HG03521 (cell line): ENCODE results near the gene TRAT1.
"Not testable (repeated sequence)": the region's sequence is repeated elsewhere in the genome, so short reads cannot be mapped to it uniquely, and the experiment has no call there.

ENCODE experiments used
- ATAC-seq: cut with Tn5 transposase; IDR thresholded peaks from one replicate; pipeline ENCODE4 v1.9.1; 2021; ENCODE audit warnings: mild to moderate bottlenecking, moderate library complexity; ENCODE audit not compliant: unreplicated experiment

TRAT1 gene, protein sequence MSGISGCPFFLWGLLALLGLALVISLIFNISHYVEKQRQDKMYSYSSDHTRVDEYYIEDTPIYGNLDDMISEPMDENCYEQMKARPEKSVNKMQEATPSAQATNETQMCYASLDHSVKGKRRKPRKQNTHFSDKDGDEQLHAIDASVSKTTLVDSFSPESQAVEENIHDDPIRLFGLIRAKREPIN

DNA sequence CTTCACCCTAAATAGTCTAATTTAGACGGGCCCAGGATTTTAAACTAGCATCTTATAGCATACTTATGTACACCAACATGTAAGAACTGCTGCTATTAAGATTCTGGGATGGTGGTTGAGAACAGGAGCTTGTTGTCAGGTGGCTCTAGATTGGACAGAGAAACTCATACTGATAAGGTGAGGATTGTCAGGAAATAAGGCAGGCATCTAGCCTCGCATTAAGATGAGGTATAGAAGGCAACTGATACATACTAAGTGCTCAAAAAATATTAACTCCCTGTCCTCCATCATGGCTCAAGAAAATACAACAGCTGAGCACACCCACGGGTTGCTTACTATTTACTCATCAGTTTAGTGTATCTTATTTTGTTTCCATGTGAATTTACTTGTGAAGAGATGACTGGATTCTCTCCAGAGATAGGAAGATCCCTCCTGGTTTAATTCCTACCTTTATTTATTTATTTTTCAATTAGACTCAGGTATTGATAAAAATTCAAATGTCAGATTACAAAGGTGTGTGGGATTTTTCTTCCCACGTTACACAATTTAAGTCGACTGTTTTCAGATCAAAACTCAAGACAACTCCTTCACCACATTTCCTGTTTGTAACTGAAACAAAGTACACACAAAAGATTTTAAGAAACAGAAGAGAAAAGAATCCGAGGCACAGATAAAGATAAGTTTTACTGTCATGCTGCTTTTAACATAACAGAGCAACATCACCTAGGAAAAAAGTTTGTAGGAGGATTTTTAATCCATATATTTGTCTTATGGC lies at the start of gene TRAT1:
TRAT1 (plus strand) TSS at position 664 of the 775 bp plus-strand sequence. CDS start 142 bp downstream, outside the sequence.
- no peak for ATAC-seq

DNA sequence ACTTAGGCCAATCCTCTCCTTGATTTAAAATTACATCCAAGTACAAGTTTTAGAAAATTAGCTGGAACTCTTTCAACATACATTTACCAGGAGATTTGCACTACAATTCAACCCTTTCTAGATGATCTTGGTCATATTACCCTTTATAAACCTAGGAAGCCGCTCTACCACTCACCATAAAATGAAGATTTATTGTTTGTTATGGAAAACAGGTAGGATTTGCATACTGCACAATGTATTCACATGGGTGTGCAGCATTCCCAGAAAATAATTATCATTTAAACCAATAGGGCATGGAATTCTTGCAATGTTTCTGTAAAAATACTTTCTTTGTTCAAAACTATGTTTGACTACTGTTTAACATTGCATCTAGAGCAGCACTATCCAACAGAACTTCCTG lies 46.9 kb upstream of the TRAT1 start:
- ATAC-seq, result no peak

DNA sequence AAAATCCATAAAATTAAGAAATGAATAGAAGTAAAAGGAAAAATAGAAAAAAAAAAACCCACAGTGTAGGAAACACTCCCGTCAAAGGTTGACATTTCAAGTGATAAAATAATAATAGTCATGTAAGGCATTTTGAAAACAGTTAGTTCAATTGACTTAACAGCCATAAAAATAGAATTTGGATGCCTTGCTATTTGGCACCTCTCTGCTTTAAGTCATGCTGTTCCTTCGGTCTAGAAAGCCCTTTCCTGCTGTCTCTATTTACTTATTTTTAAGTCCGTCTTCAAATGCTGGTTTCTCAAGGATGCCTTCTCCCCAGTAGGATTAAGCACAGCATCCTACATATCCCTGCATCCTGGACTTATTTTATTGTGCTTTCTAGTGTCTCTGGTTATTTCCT lies 43.1 kb upstream of the TRAT1 start:
- ATAC-seq, result no peak

DNA sequence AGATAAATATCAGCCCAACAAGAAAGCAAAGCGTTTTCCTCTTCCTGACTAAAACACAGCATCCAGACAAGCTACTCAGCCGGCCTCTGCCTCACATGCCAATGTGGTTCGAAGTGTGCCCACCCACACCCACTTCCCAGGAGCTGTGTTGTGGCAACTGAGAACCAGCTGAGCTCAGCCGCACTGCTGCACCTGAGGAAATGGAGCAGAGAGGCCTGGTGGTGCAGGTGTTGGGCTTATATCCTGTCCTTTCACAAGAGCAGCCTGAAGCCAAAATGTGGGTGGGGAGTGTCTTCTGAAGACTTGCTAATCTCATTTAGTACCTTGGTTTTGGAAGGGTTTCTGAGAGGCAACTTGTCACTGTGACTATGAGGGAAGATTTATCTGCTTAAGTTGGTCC lies 42.4 kb upstream of the TRAT1 start:
- ATAC-seq, result no peak

DNA sequence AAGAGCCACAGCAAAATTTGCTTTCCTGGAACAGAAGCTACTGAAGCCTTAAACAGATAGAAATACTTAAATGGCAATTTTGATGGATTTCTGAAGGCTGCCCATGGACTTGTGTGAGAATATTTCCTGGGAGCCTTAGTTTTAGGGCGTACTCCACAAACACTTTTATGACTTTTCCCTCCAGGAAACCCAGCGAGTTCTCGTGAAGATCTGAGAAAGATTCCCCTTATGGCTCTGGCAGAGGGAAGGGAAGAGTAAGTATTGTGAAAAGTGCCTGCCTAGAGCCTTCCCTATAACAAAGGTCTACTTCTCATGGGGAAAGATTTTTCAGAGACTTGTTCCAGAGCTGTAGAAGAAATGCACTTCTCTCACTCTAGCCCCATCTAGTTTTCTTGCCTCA lies 31.1 kb upstream of the TRAT1 start:
- no peak for ATAC-seq

DNA sequence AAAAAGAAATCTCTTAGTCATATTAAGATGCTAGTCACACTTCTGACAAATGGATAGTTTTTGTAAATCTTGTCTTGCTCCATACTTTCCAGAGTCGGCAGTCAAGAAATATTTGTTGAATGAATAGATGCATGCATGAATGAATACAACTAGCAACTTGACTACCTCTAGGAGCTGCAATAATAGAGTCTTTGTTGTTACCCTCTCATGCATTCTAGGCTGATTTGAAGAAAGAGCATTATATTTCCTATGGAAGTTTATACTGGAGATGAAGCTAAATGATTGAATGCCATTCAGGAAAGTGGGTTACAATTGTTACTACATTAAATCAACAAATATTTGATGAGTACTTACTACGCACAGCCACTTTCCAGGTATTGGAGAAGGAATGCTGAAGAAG lies 18.1 kb upstream of the TRAT1 start:
- ATAC-seq, result no peak

DNA sequence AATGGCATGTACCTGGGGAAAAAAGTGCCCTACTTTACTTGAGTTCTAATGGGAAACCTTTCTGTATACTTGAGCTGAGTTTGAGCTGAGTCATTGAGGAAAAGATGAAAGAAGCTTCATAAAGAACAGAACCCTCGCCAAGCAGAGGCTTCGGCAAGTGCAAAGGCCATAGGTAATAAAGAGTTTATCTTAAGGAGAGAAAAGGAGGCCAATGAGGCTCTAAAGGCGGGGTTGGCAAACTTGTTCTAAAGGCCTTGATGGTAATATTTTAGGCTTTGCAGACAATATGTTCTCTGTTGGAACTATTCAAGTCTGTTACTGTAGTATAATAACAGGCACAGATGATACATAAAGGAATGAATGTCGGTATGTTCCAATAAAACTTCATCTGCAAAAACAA lies 17.6 kb upstream of the TRAT1 start:
- no peak for ATAC-seq

DNA sequence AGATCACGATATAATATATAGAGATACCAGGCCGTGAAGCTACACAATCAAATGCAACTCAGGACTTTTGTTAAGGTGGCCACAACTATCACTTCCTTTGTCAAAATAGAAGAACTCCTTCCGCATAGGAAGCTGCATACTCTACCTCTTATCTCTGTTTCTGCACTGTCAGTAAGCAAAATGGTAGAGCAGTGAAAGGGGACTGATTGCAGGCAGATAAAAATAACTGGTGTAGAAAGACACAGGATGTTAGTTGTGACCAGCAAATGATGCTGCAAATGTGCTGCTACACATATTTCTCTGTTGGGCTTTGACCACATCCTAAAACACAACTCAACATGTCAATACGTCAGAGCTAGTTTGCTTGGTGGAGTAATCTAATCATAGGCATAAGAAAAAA lies 16.3 kb upstream of the TRAT1 start:
- ATAC-seq, result no peak

DNA sequence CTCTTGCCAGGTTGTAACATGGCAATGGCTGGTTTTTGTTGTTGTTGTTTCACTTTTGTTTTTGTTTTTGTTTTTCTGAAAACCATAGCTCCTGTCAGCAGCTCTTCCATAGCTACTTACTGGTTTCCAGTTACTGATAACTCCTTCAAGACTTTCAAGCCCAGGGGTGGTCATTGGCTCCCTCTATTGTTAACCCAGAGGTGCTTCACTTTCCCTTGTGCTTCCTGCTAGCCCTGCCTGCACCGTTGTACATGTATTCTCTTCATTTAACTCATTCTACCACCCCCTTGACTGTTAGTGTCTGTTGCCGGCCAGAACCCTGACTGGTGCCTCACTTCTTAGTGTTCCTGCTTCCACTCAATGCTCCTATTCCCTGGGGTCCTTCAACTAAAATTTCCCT lies 4.2 kb upstream of the TRAT1 start:
- ATAC-seq, result peak; percentile 83

DNA sequence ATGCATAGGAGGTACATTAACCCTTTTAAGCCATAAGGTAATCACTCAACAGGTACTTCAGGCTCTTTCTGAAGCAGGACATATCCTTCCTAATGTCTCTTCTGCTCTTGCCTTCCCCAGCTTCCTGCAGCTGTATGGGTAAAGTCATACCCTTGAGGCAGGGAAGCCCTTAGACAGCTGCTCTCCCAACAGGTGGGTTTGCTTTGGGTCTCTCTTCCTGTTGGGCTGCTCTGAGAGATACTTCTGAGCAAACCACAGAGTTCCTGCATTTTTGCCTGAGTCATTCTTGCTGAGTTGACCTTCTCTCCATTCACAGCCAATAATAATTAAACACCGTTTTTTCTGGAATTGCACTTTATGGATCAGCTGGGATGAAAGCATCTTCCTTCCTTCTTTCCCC lies 2.0 kb upstream of the TRAT1 start:
- no peak for ATAC-seq

DNA sequence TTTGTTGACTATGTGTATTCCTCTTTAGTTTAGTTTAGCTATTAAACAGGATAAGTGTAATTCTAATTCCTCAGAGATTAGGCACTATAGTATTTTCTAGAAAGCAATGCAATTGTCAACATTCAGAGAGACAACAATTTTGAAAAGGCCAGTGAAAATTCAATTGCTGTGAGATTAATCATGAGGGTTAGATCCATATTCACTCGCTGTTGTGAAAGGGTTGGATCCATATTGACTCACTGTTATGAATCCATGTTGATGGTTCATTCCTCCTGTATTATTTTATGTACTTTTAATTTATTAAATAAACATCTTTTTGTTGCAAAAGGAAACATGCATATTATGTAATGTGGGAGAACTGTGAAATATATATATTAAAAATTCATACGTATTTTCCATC lies 641 bp downstream of the TRAT1 start:
- no peak for ATAC-seq

DNA sequence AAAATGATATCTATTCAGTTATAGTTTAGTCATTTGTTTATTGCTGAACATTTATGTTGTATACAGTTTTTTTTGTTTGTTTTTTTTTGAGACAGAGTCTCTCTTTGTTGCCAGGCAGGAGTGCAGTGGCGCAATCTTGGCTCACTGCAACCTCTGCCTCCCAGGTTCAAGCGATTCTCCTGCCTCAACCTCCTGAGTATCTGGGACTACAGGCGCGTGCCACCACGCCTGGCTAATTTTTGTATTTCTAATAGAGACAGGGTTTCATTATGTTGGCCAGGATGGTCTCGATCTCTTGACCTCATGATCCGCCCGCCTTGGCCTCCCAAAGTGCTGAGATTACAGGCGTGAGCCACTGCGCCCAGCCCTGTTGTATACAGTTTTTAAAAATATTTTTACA lies 1.2 kb downstream of the TRAT1 start:
- not testable (repeated sequence) for ATAC-seq

DNA sequence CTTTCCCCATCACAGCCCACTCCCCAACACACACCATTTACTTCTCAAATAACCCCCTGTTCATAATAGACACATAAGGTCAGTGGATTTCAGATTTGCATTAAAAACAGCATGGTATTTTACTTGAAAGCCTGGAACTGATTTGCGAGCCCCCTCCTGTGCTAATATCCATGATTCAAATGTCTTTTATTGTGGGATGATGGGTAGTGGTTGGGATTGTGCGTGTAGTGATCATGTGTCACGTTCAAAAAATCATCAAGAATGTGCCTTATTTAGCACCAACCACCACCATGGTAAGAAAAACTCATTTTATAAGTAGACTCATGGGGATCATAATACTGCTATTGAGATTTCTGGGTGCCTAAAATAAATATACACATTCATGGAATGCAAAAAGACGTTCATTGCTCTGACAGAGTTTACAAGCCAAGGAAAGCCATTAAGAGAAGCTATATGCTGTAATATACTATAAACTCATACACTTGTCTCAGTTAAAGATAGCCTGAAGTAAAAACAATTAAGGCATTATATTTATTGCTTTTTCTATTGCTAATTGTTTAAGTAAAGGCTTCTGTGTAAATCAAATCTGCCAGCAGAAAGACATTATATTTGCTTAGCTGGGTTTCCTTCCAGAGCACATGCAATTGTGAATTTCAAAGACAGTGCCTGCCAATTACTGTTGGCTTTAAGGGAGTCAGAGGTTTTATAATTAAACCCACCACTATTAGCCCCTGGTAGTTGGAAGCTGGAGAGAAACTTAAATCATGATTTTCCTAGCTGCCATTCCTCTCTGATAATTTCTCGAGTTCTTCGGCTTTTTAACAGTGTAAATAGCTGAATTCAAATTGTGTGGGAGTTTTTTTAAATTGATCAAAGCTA lies 4.0 kb downstream of the TRAT1 start:
- no peak for ATAC-seq

DNA sequence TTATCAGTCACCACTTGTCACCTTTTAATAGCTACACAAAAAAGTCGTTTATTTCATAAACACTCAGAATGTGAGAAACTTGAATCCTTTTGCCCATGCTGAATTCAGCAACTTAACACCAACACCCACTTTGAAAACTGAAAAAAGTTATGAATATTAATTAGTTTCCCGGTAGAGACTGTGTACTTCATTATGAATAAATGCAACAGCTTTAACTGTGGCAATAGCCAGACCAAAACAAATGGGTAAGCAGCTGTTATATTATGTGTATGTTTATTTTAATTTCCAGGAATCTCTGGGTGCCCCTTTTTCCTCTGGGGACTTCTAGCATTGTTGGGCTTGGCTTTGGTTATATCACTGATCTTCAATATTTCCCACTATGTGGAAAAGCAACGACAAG lies 7.8 kb downstream of the TRAT1 start:
- no peak for ATAC-seq

DNA sequence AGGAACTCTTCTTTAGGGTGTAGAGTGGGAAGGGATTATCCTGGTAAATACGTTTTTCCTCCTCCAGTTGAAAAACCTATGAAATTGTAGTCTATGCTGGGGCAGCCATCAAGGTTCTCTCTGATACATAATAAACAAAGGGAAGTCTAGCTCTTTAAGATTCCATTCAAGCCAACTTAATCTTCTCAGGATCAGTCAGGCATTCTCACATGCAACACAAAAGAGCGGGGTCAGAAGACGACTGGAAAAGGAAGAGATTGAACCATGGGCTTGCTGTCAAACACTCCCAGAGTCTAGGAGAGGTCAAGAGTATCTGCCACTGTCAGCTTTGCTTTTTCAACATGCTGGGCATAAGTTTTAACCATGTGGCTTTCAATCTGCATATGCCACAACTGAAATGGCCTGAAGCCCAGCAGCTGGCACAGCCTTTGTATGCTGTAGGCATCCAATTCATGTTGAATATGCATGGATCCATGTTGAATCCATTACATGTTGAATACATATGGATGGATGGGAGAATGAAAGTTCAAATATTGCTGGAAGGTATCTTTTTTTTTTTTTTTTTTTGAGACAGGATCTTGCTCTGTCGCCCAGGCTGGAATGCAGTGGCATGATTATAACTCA lies 8.5 kb downstream of the TRAT1 start:
- ATAC-seq, result no peak

DNA sequence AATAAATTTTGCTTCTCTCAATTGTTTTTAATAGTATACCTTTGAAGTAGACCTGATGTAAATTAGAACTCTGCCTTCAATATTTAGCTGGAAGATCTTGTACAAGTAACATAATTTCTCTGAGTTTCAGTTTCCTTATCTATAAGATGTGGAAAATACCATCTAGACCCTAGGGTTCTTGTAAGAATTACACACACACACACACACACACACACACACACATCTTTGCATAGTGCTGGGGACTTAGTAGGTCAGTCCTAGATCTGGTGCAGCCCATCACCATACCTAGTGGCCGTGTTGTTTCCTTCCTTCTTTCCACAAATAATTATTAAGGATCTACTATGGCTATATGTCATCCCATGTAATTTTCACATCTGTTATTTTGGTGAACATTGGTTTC lies 11.0 kb downstream of the TRAT1 start:
- ATAC-seq, result no peak

DNA sequence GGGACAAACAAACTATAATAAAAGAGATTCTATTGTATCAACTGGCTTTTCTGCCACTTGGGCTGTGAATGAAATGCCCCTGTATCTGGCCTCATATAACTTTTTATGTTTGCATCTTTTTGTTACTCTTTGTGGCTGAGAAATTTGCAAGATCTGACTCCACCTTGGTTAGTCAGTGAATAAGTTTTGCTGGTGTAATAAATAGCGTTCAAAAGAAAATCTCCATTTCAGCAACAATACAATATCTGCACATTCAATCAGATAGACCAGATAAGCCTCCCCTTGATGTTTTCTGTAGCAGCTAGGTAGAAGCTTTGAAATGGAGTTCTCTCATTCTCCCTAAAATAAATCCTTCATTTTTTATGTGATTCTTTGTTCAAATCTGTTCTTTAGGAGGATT lies 12.0 kb downstream of the TRAT1 start:
- no peak for ATAC-seq

DNA sequence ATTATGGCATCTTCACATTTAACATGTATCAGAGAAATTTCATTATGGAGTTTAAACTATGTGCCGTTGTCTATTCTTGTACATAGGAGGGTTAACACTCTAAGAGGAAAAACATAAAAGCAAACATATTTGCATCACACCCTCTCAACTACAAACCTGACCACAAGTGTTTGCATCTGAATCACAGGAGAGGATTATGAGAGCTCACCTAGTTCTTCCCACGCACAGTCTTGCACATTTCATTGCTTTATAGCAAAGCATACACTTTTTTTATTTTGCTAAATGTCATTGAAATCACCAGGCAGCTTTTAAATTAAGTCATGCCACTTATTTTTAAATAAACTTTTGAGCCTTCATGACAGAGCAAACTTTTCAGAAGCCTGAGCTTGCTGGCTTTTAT lies 12.5 kb downstream of the TRAT1 start:
- ATAC-seq, result no peak

DNA sequence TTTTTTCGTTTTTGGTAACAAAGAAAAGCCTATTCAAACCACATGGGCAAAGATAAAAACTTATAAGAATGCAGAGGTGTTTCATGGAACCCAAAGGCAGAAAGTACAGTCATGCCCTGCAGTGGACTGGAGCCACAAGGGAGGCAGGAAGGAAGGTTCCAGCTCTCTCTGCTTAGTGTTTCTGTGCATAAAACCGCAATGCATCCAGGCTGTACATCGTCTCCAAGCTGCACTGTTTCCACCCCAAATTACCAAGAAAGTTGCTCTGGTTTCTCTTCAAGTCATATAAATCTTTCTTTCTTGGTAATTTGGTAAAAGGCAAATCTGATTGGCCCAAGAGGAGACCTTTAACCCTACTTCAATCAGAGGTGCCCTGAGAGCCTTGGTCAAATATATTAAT lies 15.8 kb downstream of the TRAT1 start:
- no peak for ATAC-seq

DNA sequence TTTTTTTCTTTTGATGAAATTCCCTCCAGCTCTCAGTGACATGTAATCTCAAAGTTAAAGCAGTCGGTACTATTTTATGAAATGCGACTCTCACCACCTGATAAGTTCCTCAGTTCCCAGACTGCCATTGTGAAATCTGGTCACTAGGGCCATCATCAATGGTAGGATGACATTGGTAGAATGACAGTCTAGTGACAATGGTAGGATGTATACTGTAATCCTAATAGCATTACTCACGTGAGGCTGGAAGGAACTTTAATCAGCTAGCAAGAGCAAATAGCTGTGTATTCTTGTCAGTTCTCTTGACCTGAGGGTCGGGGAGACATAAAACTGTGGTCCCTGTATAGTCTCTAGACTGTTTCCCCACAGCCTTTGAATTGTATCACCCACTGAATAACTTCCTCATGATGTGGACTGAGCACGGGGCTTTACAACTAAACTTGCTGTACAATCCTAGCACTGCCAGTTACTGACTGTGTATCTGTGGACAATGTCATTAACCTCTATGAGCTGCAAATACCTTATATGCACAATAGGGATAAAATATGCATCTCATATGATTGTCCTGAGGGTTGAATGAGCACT lies 23.2 kb downstream of the TRAT1 start:
- no peak for ATAC-seq

DNA sequence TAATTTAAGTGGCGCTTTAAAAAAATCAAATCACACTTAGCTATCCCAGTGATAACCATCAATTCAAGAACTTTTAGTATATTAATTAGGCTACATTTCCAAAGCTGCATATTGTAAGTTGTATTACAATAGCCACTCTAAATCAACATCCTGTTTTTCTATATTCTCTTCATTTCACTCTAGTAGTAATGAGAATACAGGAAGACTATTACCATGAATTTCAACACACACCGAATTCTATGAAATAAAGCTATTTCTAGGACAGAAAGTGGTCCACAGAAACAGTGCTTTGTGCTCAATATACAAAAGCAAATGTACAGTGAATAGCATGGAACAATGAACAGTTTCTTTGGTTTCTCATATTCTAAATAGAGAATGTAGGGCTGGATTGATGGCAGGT lies 24.6 kb downstream of the TRAT1 start:
- ATAC-seq, result no peak
